Osteocyte (in vitro differentiated cells): Measurements from ENCODE around the gene FHIT. TPM values are rescaled to one million over a fixed set of nuclear protein-coding genes. Genes with fewer than 3 reads are reported as not detected.

Experiments
- DNase-seq: peaks from one replicate; pipeline ENCODE4 v3.0.0; 2021; ENCODE audit warnings: mixed read lengths; ENCODE audit not compliant: unreplicated experiment; ENCODE audit errors: extremely low spot score
- H3K27ac Mint-ChIP-seq: one replicate; pipeline ENCODE4 v1.8.0; 2021; ENCODE audit warnings: mild to moderate bottlenecking, mixed read lengths; ENCODE audit not compliant: unreplicated experiment
- H3K27me3 Mint-ChIP-seq: one replicate; pipeline ENCODE4 v1.8.0; 2021; ENCODE audit warnings: mixed read lengths; ENCODE audit not compliant: unreplicated experiment
- H3K36me3 Mint-ChIP-seq: one replicate; pipeline ENCODE4 v1.8.0; 2021; ENCODE audit warnings: mixed read lengths; ENCODE audit not compliant: unreplicated experiment
- H3K4me1 Mint-ChIP-seq: one replicate; pipeline ENCODE4 v1.8.0; 2021; ENCODE audit warnings: mixed read lengths; ENCODE audit not compliant: unreplicated experiment
- H3K4me3 Mint-ChIP-seq: one replicate; pipeline ENCODE4 v1.8.0; 2021; ENCODE audit warnings: mild to moderate bottlenecking, moderate library complexity, mixed read lengths; ENCODE audit not compliant: unreplicated experiment
- H3K9me3 Mint-ChIP-seq: one replicate; pipeline ENCODE4 v1.8.0; 2021; ENCODE audit warnings: mixed read lengths; ENCODE audit not compliant: unreplicated experiment
- total RNA-seq: library from RNA; stranded (reverse); gene quantifications from 2 replicates; pipeline ENCODE4 v1.2.1, GENCODE V29; 2021
- TF ChIP-seq, protein P1 (sequence below): fragments of 200-600 bp; sonication (generic); IDR thresholded peaks from 2 replicates; pipeline ENCODE4 v1.5.0; 2021; ENCODE audit warnings: antibody characterized with exemption, mild to moderate bottlenecking, moderate library complexity

The FHIT gene
- total RNA-seq, 1 donor from 2014 or later, result 2.3 TPM

DNA sequence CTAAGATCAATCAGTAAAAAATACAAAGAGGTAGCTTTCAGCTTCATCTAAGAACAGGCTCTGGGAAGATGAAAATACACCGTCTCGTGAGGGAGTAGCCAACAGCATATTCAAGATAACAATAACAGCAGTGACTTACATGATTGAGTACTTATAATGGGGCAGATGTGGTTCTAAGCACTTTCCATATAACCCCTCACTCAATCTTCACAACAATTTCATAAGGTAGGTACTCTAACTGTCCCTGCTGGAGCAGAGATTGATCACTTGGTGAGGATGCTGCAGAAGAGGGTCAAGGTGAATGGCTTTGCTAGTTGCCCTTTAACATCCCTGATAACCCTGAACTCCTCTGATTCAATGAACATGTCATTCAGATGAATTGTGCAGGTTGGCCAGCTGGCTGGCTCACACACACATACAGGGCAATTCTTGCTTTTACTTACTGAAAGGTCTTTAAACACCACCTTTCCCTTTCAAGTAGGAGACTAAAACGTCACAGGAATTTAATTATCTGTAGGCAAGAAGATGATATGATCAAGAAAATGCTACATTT, 1217.3 kb downstream of the FHIT start:
- Mint-ChIP-seq H3K36me3 (no peaks in the 10 kb centered on the region), H3K27ac (no peak overlapping the region), H3K4me3 (no peak overlapping the region), H3K27me3 (peaks cover 2% of the 10 kb centered on the region), H3K9me3 (no peaks in the 10 kb centered on the region), H3K4me1 (no peaks in the 10 kb centered on the region)
- no peak for DNase-seq
- TF ChIP-seq, protein P1, sequence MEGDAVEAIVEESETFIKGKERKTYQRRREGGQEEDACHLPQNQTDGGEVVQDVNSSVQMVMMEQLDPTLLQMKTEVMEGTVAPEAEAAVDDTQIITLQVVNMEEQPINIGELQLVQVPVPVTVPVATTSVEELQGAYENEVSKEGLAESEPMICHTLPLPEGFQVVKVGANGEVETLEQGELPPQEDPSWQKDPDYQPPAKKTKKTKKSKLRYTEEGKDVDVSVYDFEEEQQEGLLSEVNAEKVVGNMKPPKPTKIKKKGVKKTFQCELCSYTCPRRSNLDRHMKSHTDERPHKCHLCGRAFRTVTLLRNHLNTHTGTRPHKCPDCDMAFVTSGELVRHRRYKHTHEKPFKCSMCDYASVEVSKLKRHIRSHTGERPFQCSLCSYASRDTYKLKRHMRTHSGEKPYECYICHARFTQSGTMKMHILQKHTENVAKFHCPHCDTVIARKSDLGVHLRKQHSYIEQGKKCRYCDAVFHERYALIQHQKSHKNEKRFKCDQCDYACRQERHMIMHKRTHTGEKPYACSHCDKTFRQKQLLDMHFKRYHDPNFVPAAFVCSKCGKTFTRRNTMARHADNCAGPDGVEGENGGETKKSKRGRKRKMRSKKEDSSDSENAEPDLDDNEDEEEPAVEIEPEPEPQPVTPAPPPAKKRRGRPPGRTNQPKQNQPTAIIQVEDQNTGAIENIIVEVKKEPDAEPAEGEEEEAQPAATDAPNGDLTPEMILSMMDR, result no peak

DNA sequence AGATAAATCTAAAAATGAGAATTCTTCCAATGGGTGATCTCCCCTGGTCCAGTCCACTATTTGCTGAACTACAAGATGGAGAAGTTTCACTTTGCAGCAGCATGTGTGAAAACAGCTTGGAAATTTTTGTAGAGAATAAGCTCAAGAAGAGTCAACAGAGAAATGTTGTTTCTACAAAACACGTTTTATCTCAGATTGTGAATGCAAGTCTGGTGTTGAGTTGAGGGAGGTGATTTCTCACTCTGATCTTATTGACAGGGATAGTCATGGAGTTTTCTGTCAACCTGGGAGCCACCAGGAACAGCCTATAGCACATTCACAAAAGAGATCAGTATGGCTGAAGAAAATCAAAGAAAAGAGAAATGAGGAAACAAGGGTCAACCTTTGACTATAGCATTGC, 1220.3 kb downstream of the FHIT start:
- Mint-ChIP-seq H3K27ac (no peak overlapping the region), H3K9me3 (no peaks in the 10 kb centered on the region), H3K4me3 (no peak overlapping the region), H3K4me1 (peaks cover 5% of the 10 kb centered on the region), H3K36me3 (no peaks in the 10 kb centered on the region), H3K27me3 (peaks cover 2% of the 10 kb centered on the region)
- no peak for DNase-seq
- TF ChIP-seq, protein P1, result no peak

DNA sequence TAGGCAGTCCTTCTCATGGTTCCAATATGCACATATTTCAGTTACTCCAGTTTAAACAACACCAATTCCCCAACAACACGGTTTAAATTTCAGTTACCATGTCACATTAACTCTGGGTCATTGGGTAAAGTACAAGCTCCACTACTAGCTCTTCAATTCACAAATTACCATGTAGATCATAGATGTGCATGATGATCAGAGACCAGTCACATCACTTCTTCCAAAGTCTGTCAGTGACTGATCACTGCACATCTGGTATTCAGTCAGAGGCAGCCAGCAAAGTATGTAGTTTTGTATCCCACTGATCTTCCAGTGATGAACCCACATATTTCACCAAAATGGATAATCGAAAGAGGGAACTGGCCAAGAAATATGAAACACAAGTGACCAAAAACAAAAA, 1223.0 kb downstream of the FHIT start:
- no peaks in the 10 kb centered on the region for H3K9me3 Mint-ChIP-seq
- H3K4me1 Mint-ChIP-seq, result peaks cover 18% of the 10 kb centered on the region
- no peaks in the 10 kb centered on the region for H3K27me3 Mint-ChIP-seq
- no peaks in the 10 kb centered on the region for H3K36me3 Mint-ChIP-seq
- no peak overlapping the region for H3K4me3 Mint-ChIP-seq
- TF ChIP-seq, protein P1, result no peak
- H3K27ac Mint-ChIP-seq, result no peak overlapping the region
- DNase-seq, result no peak

DNA sequence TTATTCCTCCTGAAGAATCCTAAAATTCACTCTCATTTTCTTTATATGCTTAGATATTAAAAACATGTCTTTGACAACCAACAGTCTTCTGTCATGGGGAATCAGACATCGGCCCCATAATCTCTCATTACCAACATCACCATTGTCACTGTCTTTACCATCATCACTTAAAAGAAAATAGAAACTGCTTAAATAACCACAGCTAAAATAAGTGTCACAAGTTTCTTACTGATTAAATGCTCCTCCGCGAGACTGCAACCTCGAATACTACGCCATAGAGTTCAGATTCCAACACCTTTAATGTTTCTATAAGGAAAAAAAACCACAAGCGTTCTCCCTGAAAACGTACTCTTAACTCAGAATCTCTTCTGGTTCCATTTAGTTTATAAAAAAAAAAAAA, 1223.9 kb downstream of the FHIT start:
- Mint-ChIP-seq H3K36me3 (no peaks in the 10 kb centered on the region), H3K4me3 (no peak overlapping the region), H3K9me3 (no peaks in the 10 kb centered on the region), H3K27me3 (no peaks in the 10 kb centered on the region), H3K27ac (no peak overlapping the region), H3K4me1 (peaks cover 18% of the 10 kb centered on the region)
- TF ChIP-seq, protein P1, result no peak
- no peak for DNase-seq

DNA sequence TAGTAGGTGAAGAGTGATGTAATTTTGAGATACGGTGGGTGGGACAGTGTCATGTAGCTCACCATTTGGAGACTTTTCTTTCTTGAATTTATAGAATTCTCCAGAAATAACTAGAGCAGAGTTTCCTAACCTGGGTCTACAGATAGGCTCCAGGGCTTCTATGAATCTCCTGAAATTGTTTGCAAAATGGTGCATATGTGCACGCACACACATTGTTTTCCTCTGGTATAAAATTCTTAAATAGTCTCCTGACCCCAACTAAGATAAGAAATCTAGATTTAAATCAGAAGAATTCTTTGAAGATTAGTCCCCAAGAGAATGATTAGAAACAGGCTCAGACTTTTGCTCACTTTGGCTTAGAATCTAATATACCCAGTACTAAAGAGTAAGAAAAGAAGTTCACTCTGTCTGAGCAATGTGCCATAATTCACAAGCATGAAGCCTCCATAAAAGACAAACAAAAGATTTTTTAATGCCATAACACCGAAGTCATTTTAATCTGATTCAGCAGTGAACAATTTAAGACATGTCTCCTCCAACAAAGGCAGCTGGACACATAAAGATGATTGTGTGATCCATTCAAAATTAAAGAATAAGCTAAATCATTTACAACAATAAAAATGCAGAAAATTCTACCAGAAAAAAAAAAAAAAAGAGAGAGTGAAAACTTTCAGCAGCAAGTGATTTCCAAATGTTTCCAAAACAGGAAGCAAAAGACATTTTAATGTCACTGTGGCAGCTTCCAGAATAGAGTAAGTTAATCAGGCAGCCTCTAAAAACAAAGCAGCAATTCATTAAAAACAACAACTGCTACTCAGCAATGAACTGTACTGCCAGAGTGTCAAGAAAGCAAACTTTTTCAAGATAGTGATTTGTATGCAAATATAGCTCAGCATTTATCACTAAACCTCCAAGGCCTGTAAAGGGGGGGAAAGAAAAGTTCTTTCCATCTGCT, 1225.9 kb downstream of the FHIT start:
- no peaks in the 10 kb centered on the region for H3K36me3 Mint-ChIP-seq
- no peak overlapping the region for H3K4me3 Mint-ChIP-seq
- H3K27me3 Mint-ChIP-seq, result no peaks in the 10 kb centered on the region
- no peak for DNase-seq
- H3K9me3 Mint-ChIP-seq, result no peaks in the 10 kb centered on the region
- H3K4me1 Mint-ChIP-seq, result peaks cover 18% of the 10 kb centered on the region
- TF ChIP-seq, protein P1, result no peak
- H3K27ac Mint-ChIP-seq, result peak overlapping the region; percentile 71
